GM21529 (cell line): ENCODE data around the gene ING3.
A peak's percentile ranks its signal among the peaks of the same experiment; 100 is the strongest.
"Not testable (repeated sequence)": the region's sequence is repeated elsewhere in the genome, so short reads cannot be mapped to it uniquely, and the experiment has no call there.

Source experiments
- ATAC-seq: cut with Tn5 transposase; IDR thresholded peaks from one replicate; pipeline ENCODE4 v1.9.1; 2021; ENCODE audit not compliant: unreplicated experiment

Gene ING3

GRCh38 chr7:120949393-120949911 is 1.1 kb upstream of the ING3 start:
- no peak for ATAC-seq

DNA sequence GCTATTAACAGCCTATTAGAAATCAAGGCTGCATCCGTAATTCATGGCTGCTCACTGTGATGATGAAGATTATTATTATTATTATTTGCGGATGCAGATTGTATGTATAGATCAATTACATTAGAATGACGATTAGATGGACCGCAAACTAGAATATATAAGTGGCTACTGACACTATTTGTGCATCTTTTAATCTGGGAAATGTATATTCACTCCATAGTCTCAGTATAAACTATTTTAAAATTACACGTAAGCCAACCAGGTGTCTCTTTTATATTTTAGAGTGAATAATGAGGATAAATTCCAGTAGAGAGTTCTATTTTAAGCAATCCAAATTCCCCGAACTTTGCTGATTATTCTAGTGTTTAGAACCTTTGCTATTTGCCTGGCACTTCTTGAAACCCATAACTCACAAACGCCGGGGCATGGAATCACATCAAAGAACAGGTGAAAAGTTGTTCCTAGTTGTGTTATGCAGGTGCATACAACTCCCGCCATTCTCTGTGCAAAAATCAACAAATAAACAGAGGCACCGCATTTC is 509 bp upstream of the ING3 start:
- ATAC-seq, result no peak

GRCh38 chr7:120951309-120951699 is 727 bp downstream of the ING3 start:
- no peak for ATAC-seq

- no peak for ATAC-seq
These were observed 1.2 kb downstream of the ING3 start for GRCh38 chr7:120951826-120952225.

- no peak for ATAC-seq
These were observed 5.1 kb downstream of the ING3 start for GRCh38 chr7:120955577-120956149.

GRCh38 chr7:120959929-120960484 is 9.4 kb downstream of the ING3 start:
- ATAC-seq, result no peak

DNA sequence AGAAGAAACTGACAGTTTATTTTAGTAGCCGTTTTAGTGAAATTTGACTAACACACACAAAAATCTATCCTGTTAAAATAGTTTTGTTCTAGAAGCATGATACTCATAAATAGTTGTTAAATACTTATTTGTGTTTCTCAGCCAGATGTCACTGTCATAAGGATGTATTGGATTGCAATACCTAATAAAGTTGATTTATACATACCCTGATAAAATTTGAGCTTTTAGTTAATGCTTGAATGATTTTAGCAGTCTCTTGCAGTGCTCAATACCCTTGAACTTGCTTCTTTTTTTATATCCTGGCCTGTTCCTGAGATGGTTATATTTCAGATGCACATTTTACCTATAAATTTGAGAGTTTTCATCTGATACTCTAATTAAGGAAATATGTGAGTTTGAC is 10.1 kb downstream of the ING3 start:
- no peak for ATAC-seq

DNA sequence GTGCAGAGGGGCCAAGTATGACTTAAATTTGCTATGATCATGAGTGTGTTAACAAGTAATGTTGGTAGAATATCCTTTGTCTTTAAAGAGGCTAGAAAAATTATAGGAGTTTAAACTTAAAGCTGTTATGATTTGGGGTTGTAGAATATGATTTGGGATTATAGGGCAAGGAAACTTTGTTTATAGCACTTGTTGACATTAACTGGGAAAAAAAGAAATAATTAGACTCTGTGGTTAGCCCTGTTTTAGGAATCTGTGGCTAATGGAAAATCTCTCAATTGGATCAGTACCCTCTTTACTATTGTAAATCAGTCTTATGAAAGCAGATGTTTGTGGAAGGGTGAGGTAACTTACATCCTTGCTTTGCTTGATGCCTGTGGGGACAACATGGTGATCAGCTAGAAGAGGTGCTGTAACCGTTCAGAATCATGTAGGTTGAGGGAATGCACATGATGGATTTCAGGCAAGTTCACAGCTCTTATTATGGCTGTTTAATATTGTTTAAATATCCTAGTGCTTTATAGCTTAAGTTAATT is 11.1 kb downstream of the ING3 start:
- ATAC-seq, result no peak

- no peak for ATAC-seq
These were observed 13.5 kb downstream of the ING3 start for GRCh38 chr7:120964088-120964487.

DNA sequence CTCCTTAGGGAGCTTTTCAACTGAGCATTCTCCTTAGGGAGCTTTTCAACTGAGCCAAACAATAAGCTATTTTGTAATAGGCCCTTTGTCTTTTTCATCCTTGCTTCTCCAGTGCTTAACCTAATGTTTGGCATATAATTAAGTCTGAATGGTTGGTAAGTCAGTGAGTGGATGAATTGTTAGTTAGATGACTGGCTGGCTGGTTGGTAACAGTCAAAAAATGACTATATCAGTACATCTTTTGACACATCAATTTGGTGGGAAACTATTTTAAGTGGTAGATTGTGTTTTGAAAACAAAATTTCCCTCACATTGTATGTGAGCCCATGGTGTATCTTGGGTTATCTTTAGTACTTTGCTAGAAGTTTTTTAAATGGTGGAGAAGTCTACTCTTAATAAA is 16.4 kb downstream of the ING3 start:
- no peak for ATAC-seq

- no peak for ATAC-seq
These were observed 23.3 kb downstream of the ING3 start for GRCh38 chr7:120973849-120974248.

DNA sequence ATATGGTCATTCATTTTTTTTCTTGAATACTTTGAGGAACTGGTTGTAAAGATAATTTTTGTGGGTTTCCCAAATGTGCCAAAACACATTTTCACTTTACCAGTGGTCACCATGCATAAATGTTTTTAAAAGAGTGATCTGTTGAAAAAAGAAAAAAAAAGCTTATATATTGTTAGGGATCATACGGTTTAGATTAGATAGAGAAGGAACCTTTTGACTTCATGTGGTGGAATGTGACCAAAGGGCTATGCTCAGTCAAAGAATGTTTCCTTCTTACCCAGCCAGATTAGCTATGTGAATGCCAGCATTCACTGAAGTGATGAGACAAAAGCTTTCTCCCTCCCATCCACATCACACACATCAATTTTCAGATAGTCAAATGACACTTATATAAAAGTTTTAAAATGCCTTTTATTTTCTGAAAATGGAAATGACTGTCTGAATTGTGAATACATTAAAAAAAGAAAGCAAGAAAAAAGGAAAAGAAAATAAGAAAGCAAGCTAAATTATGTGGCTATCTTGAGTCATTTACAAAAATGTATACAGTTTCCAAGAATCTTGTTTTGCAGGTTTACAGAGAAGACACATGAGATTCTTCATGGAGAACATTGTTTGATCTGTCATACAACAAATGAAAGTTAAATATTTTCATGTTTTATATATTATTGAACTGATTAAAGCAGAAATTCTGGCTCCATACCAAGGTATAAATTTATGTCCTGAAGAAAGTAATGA is 29.4 kb downstream of the ING3 start:
- ATAC-seq, result no peak

GRCh38 chr7:120981117-120981516 is 30.5 kb downstream of the ING3 start:
- ATAC-seq, result no peak

- ATAC-seq, result peak; percentile 52
These were observed 31.5 kb downstream of the ING3 start for GRCh38 chr7:120981888-120982615.

GRCh38 chr7:120983592-120983991 is 33.0 kb downstream of the ING3 start:
- ATAC-seq, result not testable (repeated sequence)

GRCh38 chr7:120984406-120984805 is 33.8 kb downstream of the ING3 start:
- ATAC-seq, result no peak

DNA sequence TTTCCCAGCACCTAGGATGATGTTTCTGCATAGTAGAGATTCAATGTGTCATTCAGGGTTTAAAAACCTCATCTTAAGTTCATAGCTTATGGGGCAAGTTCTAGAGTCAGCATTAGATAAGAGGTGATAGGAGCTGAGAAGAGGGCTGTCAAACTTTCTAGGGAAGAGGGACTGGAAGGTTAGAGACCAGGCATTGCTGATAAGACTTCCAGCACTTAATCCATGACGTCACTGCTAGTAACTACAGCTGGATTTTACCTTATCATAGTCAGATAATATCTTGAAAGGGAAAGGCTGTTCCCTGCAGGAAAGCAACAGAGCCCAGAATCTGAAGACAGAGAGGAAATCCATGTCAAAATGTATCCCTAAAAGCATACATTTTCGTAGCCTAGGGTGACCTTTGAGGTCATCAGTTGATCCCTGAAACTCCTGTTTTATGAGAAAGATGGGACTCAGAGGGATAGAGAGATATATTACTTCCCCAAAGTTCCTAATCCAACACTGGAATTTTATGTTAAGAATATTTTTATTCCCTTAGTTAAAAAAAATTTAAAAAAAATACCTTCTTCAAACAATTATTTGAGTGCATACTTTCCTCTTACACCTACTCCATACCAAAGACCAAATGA is 34.7 kb downstream of the ING3 start:
- ATAC-seq, result no peak

DNA sequence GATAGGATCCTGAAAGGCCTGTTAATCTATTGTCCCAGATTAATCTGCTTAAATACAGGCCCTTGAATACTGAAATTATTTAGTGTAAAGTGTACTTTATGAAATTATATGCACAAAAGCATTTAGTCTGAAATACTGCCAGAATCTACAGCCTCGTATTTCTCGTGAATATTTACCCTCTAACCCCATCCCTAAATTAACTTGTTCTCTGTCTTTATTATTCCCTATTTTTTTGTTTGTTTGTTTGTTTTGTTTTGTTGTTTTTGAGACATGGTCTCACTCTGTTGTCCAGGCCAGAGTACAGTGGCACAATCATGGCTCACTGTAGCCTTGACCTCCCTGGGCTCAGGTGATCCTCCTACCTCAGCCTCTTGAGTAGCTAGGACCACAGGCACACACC is 35.3 kb downstream of the ING3 start:
- no peak for ATAC-seq

- no peak for ATAC-seq
These were observed 36.1 kb downstream of the ING3 start for GRCh38 chr7:120986650-120987049.

DNA sequence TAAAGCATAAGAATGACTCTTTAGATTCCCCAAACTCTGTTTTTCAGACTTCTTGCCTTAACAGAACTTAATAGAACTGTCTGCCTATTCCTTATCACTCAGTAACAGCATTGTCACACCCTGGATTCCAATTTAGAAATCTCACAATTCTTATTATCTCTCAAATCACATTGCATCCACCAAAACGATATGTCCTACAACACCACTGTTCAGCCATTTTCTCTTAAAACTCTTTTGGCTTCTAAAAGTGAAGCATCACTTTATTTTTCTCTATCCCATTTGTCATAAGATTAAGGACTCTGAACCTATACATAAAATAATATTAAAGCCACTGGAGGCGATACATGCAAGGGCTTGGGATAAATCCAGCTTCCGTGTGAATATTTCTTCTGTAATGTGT is 36.7 kb downstream of the ING3 start:
- no peak for ATAC-seq
